ENCODE data around the gene ZBTB16.

Gene ZBTB16

GRCh38 chr11:114255289-114255688 lies 195.8 kb downstream of the ZBTB16 start:
- DNase-seq, result no peak
- Histone ChIP-seq H3K36me3 (no peaks in the 10 kb centered on the region), H3K4me3 (ENCODE audit: low read depth, low read length) (no peak overlapping the region), H3K27ac (no peak overlapping the region), H3K9me3 (ENCODE audit: severe bottlenecking) (no peaks in the 10 kb centered on the region), H3K27me3 (ENCODE audit: insufficient read depth, low read depth, severe bottlenecking) (no peaks in the 10 kb centered on the region)
- TF ChIP-seq CTCF (IDR thresholded peaks at IDR 0.05; ENCODE audit: low read depth, low read length), result no peak

- peak; percentile 56 for DNase-seq
- peak overlapping the region; percentile 62 for H3K27ac ChIP-seq
- no peaks in the 10 kb centered on the region for H3K27me3 ChIP-seq (ENCODE audit: insufficient read depth, low read depth, severe bottlenecking)
- no peaks in the 10 kb centered on the region for H3K36me3 ChIP-seq
- H3K9me3 ChIP-seq (ENCODE audit: severe bottlenecking), result no peaks in the 10 kb centered on the region
- no peak for TF ChIP-seq CTCF (IDR thresholded peaks at IDR 0.05; ENCODE audit: low read depth, low read length)
- no peak overlapping the region for H3K4me3 ChIP-seq (ENCODE audit: low read depth, low read length)
Observed at GRCh38 chr11:114256176-114256966, 196.9 kb downstream of the ZBTB16 start.

GRCh38 chr11:114256967-114257286 lies 197.4 kb downstream of the ZBTB16 start:
- H3K36me3 ChIP-seq, result no peaks in the 10 kb centered on the region
- no peak for TF ChIP-seq CTCF (IDR thresholded peaks at IDR 0.05; ENCODE audit: low read depth, low read length)
- no peak for DNase-seq
- H3K27me3 ChIP-seq (ENCODE audit: insufficient read depth, low read depth, severe bottlenecking), result no peaks in the 10 kb centered on the region
- peak overlapping the region; percentile 62 for H3K27ac ChIP-seq
- no peaks in the 10 kb centered on the region for H3K9me3 ChIP-seq (ENCODE audit: severe bottlenecking)
- H3K4me3 ChIP-seq (ENCODE audit: low read depth, low read length), result no peak overlapping the region

DNA sequence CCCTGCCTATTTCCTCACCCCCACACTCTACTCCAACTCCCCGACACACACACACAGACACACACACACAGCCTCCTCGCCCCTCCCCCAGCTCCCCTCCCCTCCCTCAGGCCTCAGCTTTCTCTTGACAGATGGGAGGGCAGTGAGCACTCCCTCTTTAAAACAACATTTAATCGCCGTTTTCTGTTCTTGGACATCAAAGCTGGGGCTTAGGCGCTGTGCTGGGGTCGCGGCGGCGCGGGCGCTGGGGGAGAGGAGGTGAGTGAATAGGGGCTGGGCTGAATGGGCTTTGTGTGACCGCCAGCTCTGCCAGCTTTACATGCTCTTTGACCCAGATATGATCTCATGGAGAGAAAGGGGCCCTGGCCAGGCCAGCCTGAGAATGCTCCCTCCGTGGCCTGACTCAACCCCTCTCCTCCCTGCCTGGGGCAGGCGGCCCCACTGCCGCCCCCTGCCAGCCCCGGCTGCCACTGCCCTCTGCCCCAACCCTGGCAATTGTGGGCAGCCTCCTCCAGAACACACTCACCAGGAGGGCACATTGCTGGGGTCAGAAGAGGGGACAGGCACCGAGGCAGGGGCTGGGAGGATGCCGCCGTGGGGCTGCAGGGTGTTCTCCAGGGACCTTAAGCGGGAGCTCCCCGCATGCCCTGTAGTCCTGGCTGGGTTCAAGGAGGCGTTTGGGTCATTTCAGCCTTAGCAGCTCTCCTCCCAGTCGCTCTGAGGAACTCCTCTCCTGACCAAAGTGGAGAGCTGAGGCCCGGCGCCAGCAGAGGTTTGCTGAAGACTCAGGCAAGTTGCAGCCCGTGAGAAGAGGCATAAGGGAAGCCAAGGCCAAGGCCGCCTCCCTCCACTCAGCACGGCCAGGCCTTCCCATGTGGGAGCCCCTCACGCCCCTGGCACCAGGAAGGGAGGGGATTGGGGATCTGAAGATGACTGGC lies 198.4 kb downstream of the ZBTB16 start:
- no peaks in the 10 kb centered on the region for H3K27me3 ChIP-seq (ENCODE audit: insufficient read depth, low read depth, severe bottlenecking)
- no peaks in the 10 kb centered on the region for H3K36me3 ChIP-seq
- H3K27ac ChIP-seq, result peak overlapping the region; percentile 62
- H3K9me3 ChIP-seq (ENCODE audit: severe bottlenecking), result no peaks in the 10 kb centered on the region
- peak; percentile 65 for TF ChIP-seq CTCF (IDR thresholded peaks at IDR 0.05; ENCODE audit: low read depth, low read length)
- peak overlapping the region; percentile 31 for H3K4me3 ChIP-seq (ENCODE audit: low read depth, low read length)
- DNase-seq, result peak; percentile 79

GRCh38 chr11:114258696-114259095 lies 199.2 kb downstream of the ZBTB16 start:
- TF ChIP-seq CTCF (IDR thresholded peaks at IDR 0.05; ENCODE audit: low read depth, low read length), result no peak
- H3K27me3 ChIP-seq (ENCODE audit: insufficient read depth, low read depth, severe bottlenecking), result no peaks in the 10 kb centered on the region
- no peaks in the 10 kb centered on the region for H3K36me3 ChIP-seq
- no peak overlapping the region for H3K4me3 ChIP-seq (ENCODE audit: low read depth, low read length)
- no peaks in the 10 kb centered on the region for H3K9me3 ChIP-seq (ENCODE audit: severe bottlenecking)
- DNase-seq, result no peak
- no peak overlapping the region for H3K27ac ChIP-seq

All from WERI-Rb-1 (cell line).